IPS-NIHi11 (cell line): ENCODE measurements around the gene CCDC172.
A peak's percentile ranks its signal among the peaks of the same experiment; 100 is the strongest.
"Not testable (repeated sequence)": the region's sequence is repeated elsewhere in the genome, so short reads cannot be mapped to it uniquely, and the experiment has no call there.

Source experiments
- DNase-seq: peaks from one replicate; pipeline ENCODE4 v3.0.0; 2012; ENCODE audit warnings: mixed read lengths, low spot score

CCDC172 gene

GRCh38 chr10:116336866-116337265 is 12.6 kb downstream of the CCDC172 start:
- no peak for DNase-seq

- DNase-seq, result no peak
Observed at GRCh38 chr10:116352125-116352524, 27.9 kb downstream of the CCDC172 start.

DNA sequence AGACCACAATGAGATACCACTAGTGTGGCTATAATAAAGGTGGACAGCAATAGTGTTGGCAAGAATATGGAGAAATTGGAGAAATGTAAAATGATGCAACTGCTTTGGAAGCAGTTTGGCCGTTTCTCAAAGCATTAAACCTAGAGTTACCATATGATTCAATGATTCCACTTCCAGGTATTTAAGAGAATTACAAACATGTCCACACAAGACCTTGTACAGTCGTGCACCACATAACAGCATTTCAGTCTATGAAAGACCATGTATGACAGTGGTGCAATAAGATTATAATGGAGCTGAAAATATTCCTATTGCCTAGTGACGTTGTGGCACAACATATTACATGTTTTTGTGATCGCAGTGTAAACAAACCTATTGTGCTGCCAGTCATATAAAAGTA is 29.6 kb downstream of the CCDC172 start:
- DNase-seq, result no peak

DNA sequence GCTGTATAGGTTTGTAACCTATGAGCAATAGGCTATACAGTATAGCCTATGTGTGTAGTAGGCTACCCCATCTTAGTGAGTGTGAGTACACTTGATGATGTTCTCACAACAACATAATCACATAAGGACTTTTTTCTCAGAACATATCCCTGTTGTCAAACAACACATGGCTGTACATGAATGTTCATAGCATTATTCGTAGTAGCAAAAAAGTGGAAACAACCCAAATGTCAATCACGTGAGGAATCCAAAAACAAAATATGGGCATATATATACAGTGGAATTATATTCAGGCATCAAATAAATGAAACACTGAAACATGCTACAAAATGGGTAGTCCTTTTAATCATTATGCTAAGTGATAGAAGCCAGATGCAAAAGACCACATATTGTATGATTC is 31.1 kb downstream of the CCDC172 start:
- no peak for DNase-seq

DNA sequence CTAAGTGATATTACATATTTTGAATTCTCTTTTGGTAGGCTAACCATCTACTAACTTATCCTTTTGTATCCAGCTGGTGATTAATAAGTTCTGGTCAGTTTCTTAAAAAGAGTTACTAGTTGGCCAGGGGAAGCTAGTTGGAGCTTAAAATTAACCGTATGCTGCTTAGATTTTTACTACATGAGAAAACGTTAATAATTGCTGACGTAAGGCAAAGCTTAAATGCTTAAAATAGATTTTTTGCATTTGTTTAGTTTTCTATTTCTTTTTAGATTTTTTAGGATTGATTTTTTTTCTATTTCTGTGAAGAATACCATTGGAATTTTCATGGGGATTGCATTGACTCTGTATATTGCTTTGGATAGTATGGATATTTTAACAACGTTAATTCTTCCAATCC is 32.6 kb downstream of the CCDC172 start:
- DNase-seq, result no peak

DNA sequence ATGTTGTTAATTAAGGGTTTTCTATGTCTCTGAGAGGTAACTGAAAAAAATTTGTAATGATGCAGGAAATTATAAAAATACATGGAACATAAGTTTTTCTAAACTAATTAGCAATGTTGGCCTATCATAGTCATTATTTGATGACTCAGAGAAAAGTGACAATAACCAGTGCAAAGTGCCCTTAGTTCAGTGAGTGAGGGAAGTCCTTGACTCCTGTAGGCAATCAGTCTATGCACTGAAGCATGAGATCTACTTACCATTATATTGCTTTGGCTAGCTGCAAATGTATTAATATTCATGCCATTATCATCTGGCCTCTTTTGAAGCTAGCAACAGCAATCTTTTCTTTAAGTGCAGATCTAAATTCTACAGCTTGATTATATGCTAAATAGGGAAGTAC is 40.6 kb downstream of the CCDC172 start:
- no peak for DNase-seq

DNA sequence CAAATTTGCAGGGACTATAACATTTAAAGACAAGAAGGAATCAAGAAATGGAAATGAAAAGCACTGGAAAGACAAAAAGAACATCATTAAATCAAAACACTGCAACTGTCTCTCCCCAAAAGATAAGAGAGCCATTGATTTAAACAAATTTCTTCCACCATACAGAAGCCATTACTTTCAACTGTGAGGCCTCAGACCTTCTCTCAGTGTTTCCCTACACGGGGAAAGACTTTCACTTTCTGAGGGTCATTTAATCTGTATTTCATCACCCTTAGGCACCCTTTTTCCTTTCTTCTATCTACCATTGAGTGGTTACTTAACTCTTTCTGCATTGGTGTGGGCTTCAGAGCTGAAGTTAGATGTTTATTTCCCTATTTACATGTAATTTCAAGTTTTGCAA is 47.5 kb downstream of the CCDC172 start:
- DNase-seq, result no peak

DNA sequence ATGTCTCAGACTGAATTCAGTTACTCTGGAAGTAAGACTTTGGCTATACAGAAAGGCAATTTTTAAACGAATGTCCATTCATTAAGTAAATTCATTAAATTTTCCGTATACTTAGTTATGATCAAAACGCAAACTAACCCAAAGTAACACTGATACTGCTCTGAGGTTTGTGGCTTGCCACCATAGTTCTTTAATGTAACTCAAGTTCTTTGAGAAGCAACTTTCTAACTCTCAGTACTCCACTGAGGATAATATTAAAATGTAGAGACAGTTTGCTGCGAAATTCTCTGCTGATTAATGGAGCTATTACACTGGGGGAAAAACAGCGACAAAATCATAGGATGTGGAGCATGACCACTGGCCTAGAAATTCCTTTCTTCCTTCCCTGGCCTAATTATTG is 58.0 kb downstream of the CCDC172 start:
- DNase-seq, result no peak

DNA sequence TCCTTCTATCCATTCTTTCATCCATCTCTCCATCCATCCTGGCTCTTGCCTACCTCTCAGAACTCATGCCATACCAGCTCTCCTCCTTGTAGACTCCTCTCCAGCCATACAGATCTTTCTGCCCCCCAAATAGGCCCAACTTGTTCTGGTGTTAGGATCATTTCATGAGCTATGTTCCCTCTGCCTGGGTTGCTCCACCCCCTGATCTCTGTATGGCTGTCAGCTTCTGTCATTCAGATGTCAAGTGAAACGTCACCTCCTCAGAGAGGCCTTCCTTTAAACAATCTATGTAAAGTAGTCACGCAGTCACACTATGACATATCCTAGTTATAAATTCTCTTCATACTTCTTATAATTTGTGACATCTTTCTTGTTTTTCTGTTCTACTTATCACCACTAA is 61.1 kb downstream of the CCDC172 start:
- no peak for DNase-seq

DNA sequence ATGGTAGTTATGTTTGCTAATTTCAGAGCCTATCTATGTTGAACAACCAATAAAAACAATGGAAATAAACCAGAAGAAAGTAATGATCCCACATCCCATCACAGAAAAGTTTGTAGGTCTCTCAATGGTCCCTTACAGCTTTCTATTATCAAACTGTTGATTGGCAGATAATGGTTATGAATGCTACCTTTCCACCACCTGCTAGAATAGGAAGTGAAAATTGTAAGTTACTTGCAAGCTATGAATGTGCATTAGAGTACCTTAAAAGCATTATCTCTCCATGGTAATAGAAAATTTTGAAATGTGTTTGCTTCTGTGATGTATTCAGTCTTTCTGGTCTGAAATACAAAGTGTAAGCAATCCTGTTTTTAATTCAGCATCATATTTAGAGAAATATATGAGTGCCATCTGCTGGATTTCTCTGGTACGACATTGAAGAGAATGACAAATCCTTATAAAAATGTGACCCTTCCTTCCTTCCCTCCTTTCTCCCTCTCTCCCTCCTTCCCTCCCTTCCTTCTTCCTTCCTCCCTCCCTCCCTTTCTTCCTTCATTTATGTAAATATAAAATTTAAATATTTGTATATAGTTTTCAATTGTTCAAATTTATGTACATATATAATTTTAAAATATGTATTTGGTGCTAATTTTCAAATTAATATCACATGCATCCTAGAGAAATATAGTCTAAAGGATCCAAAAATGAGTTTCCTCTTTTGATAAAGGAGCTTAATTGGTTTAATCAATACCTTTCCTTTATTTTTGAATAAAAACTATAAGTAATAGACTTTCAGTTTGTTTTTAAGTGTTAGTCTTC is 62.0 kb downstream of the CCDC172 start:
- no peak for DNase-seq

- DNase-seq, result not testable (repeated sequence)
Observed at GRCh38 chr10:116393246-116393831, 69.1 kb downstream of the CCDC172 start.

DNA sequence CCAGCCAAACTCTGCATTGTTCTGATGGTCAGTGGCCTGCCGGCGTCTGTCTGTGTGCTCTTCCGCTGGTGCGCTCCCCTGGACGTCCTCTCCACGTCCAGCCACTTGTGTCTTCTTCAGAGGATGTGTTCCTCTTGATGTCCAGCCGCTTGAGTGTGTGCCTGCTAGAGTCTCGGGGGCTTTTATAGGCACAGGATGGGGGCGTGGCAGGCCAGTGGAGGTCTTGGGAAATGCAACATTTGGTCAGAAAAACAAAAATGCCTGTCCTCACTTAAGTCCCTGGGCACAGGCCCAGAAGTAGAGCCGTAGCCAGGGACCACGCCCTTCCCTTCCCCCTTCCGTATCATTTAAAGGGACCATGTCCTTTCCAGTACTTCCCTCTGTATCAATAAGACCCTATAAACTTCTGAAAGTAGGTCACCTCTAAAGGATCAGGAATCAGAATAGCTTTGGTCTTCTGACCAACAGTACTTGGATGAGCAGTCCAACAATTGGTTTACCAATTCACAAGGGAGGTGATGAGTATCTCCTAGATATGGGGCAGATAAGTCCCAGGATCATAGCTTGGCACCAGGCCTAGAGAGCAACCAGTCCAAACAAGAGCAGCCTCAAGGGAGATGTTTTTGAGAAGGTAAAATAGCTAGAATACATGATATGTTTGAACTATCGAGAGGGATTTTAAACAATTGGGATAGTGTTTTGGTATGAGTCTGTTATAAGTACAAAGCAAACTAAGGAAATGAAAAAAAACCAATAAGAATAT is 71.2 kb downstream of the CCDC172 start:
- DNase-seq, result no peak

GRCh38 chr10:116398224-116398623 is 74.0 kb downstream of the CCDC172 start:
- DNase-seq, result peak; percentile 8

- no peak for DNase-seq
Observed at GRCh38 chr10:116402858-116403257, 78.6 kb downstream of the CCDC172 start.

- DNase-seq, result no peak
Observed at GRCh38 chr10:116403740-116404250, 79.5 kb downstream of the CCDC172 start.

- DNase-seq, result no peak
Observed at GRCh38 chr10:116408719-116409118, 84.5 kb downstream of the CCDC172 start.

DNA sequence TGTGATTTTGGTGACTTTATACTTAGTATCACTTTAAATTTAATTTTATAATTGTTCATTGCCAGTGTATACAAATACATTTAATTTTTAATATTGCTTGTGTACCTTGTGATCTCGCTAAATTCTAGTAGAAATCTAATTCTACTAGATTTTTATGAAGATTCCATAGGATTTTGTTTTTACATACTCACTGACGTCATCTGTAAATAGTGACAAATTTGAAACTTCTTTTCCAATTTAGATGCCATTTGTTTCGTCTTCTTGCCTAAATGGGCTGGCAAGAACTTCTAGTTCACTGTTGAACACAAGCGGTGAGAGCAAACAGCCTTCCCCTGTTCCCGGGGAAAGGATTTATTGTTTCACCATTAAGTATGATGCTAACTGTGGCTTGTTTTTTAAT is 86.1 kb downstream of the CCDC172 start:
- no peak for DNase-seq

DNA sequence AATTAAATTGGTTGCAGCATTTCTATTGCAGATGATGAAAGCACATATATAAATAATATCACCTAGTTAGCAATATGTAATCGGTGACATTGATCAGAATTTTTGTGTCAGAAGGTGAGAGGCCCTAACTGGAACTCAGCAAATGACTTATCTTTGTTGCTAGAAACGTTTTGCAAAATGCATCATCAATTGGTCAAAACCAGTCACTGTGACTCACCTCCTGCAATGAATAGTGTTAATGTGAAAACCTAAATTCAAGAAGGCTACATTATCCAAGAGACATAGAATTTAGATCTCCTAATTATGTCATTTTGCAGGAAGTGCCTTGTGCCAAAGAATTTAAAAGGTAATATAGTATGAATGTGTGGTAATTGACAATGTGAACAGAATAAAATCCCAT is 93.6 kb downstream of the CCDC172 start:
- DNase-seq, result no peak

DNA sequence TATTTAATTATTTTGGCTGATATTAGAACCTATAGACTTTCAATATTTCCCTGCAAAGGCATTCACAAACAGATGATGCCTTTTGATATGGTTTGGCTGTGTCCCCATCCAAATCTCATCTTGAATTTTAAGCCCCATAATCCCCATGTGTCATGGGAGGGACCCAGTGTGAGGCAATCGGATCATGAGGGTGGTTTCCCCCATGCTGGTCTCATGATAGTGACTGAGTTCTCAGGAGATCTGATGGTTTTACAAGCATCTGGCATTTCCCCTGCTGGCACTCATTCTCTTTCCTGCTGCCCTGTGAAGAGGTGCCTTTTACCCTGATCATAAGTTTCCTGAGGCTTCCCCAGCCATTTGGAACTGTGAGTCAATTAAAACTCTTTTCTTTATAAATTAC is 94.1 kb downstream of the CCDC172 start:
- DNase-seq, result no peak

- DNase-seq, result no peak
Observed at GRCh38 chr10:116421815-116422214, 97.6 kb downstream of the CCDC172 start.

GRCh38 chr10:116427671-116428070 is 103.4 kb downstream of the CCDC172 start, which contains the start of gene PNLIPRP3:
Gene PNLIPRP3, plus strand, starts transcription at chr10:116427847. Its CDS starts 166 bp downstream, at chr10:116428013.
- no peak for DNase-seq

GRCh38 chr10:116429288-116429977 is 105.2 kb downstream of the CCDC172 start:
- no peak for DNase-seq
